G401.6 (cell line): ENCODE measurements around the gene CELF2.
"Not testable (repeated sequence)": the region's sequence is repeated elsewhere in the genome, so short reads cannot be mapped to it uniquely, and the experiment has no call there.

Source experiments
- FAIRE-seq: peaks from 2 replicates; lab custom pipeline; 2012; peaks lifted over from hg19 to GRCh38; lab: Jason Lieb, UNC

CELF2 gene

DNA sequence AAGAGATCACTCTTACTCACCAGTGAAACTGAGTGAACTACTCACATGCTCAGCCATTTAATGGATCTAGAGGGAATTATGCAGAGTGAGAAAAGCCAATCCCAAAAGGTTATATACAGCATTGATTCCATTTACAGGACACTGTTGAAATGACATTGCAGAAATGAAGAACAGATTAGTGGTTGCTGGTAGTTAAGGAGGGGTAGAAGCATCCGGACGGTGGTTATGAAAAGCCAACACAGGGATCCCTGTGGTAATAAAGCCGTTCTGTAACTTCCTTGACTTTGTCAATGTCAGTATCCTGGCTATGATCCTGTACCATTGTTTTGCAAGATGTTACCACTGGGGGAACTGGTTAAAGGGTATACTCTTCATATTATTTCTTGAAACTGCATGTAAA is 340.3 kb downstream of the CELF2 start:
- no peak for FAIRE-seq

DNA sequence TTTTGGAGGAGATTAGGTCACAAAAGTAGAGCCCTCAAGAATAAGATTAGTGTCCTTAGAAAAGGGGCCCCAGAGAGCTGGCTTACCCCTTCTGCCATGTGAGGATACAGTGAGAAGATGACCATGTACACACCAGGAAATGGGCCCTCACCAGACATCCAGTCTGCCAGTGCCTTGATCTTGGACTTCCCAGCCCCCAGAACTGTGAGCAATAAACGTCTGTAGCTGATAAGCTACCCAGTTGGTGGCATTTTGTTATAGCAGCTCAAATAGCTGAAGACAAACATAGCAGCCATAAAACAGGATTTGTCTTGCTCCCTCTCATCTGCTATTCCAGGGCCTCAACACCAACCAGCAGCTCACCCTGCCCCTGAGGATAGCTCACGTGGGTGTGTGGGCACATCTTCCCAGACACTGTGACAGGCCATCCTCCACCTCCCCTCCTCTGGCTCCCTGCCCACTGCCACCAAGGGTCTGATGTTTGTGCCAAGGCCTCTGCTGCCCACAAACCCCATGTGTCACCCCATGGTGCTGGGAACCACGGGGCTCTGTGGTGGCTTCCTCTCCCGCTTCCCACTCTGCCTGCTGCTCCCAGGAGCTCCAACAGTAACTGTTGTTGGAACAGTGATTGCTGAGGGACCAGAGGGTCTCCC is 341.4 kb downstream of the CELF2 start:
- no peak for FAIRE-seq

DNA sequence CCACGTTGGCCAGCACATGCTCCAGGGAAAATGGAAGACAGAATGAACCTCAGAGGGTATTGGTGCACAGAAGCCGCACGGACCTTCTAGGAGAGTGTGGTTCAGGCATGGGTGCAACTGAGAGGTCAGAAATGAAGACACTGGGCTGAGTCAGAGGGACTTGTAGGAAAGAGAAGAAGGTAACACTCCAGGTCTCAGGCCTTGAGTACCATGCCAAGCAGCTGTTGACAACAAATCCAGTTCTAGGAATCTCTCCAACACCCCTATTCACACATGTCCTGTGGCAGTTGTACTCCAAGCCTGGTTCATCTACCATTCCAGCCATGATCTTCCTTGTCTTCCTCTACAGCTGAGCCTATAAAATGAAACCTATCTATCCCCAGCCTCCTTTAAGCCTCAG is 342.2 kb downstream of the CELF2 start:
- no peak for FAIRE-seq

DNA sequence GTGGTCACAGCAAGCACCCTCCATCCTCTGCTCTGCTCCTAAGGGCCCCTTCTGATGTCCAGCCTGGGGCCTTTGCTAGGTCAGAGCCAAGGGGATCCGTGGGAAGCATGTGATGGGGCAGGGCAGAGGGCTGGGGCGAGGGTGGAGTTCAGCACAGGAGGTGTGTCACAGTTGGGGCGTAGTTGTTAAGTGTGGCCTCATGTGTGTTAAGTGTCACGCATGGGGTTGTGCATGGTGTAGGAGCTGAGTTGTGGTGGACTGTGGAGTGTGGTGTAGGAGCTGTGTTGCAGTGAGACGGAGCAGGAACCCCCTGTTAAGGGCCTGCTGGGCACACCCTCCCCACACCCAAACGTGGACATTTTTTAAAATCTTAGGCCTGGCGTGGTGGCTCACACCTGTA is 345.8 kb downstream of the CELF2 start:
- no peak for FAIRE-seq

DNA sequence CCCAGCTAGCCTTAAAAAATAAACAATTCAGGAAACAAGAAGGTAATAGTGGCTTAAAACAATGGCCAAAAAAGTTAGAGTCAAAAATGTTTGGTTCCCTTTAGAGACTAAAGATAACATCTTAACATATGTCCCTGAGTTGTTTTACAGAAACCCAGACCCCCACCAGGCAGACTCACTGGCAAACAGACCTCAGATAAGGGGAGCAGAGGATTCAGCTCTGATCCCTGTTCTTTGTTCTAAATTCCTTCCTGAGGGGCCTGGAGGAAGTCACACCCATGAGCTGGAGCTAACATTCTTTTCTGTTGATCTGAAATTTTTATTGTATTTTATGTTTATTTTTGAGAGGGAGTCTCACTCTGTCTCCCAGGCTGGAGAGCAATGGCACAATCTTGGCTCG is 346.6 kb downstream of the CELF2 start:
- FAIRE-seq, result no peak

- FAIRE-seq, result not testable (repeated sequence)
These were observed 349.2 kb downstream of the CELF2 start for GRCh38 chr10:11366889-11367288.

- FAIRE-seq, result no peak
These were observed 349.8 kb downstream of the CELF2 start for GRCh38 chr10:11367505-11367904.

GRCh38 chr10:11373717-11374171 is 356.1 kb downstream of the CELF2 start:
- FAIRE-seq, result no peak

- FAIRE-seq, result no peak
These were observed 359.6 kb downstream of the CELF2 start for GRCh38 chr10:11377267-11377666.

DNA sequence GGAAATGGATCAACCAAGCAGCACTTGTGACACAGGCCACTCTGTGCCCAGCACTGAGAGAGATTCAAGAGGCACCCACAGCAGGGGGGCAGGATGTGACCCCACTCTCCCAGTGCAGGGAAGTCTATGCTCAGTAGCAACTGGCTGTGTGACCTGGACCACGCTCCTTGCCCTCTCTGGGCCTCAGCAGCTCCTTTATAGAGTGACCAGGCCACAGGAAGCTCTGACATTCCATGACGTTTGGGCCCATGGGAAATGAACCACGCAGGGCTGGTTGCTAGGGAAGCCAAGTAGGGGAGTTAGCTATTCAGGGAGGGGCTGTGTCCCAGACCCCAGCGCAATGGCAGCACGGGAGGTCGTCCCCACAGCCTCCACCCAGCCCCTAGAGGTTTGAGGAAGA is 361.2 kb downstream of the CELF2 start:
- FAIRE-seq, result no peak

DNA sequence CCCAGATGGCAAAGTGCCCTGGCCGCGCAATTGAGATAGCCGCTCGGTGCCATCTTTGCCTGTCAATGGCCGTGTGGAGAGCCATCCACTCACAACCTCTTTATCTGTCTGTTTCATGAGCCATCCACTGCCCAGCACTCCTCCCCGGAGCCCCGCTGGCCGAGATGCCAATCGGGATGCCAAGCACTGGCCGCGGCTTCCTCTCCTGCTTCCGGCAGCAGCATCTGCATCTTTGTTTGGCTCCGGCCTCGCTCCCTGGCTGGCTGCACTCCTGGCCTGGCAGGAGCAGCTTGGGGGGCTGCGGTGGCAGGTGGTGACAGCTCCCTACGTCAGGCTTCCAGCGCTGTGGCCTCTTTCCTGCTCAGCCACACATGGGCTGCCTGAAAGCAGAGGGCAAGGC is 362.1 kb downstream of the CELF2 start:
- FAIRE-seq, result no peak

GRCh38 chr10:11381023-11381422 is 363.4 kb downstream of the CELF2 start:
- no peak for FAIRE-seq

DNA sequence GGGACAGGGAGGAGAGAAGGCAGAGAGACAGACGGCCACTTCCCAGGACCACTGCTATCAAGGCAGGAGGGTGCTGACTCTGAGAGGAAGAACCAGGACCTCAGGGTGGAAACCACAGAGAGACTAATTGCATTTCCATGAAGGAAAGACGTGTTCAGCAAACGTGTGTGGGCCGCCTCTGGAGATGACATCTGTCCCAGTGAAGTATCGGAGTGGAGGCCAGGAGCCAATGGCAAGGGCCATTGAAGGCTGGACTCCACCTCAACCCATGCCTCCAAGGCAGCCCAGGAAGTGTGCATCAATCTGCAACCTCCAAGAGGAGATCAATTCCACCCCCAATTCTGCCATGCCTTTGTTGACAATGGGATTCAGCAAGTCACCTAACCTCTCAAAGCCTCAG is 363.8 kb downstream of the CELF2 start:
- FAIRE-seq, result no peak

- FAIRE-seq, result no peak
These were observed 364.5 kb downstream of the CELF2 start for GRCh38 chr10:11382187-11382586.

DNA sequence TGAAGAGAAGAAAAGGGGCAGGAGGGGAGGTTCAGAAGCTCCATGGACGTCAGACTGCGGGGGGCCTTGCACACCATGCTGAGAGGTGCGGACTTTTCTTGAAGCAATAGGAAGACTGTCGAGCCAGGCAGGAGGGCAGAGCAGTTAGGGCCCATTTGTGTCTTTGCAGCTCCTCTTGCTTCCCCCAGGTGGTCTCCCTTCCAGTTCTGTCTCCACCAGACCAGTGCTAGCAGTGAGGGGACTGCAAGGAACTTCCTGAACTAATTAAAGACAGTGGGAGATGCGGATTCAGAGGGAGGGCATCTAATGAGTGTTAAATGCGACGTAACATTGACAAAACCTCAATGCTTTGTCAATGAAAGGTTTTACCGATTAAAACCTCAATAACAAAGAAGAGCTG is 368.4 kb downstream of the CELF2 start:
- no peak for FAIRE-seq
